Activated CD8-positive, alpha-beta memory T cell treated with anti-CD3 and anti-CD28 coated beads for 24 hours (primary cell): ENCODE results near the gene SLC26A5.

Experiments used
- DNase-seq: peaks from one replicate; pipeline ENCODE4 v3.0.0-alpha.2; 2020

Gene SLC26A5

GRCh38 chr7:103344453-103345149, 101.4 kb downstream of the SLC26A5 start, which contains the start of gene DNAJC2:
TSS of gene DNAJC2 (minus strand) at chr7:103344767. CDS start at chr7:103344622, 145 bp downstream.
- peak; percentile 90 for DNase-seq

GRCh38 chr7:103343758-103344452, 102.1 kb downstream of the SLC26A5 start:
- no peak for DNase-seq

GRCh38 chr7:103343332-103343731, 102.7 kb downstream of the SLC26A5 start:
- no peak for DNase-seq

GRCh38 chr7:103341466-103341865, 104.5 kb downstream of the SLC26A5 start:
- no peak for DNase-seq

- no peak for DNase-seq
These were observed 107.1 kb downstream of the SLC26A5 start for GRCh38 chr7:103338864-103339263.

GRCh38 chr7:103336761-103337160, 109.2 kb downstream of the SLC26A5 start:
- DNase-seq: no peak

- no peak for DNase-seq
These were observed 120.3 kb downstream of the SLC26A5 start for GRCh38 chr7:103325744-103326143.
